ENCODE data around the gene GLIPR1.
"Not testable (repeated sequence)": the region's sequence is repeated elsewhere in the genome, so short reads cannot be mapped to it uniquely, and the experiment has no call there.

The GLIPR1 gene

DNA sequence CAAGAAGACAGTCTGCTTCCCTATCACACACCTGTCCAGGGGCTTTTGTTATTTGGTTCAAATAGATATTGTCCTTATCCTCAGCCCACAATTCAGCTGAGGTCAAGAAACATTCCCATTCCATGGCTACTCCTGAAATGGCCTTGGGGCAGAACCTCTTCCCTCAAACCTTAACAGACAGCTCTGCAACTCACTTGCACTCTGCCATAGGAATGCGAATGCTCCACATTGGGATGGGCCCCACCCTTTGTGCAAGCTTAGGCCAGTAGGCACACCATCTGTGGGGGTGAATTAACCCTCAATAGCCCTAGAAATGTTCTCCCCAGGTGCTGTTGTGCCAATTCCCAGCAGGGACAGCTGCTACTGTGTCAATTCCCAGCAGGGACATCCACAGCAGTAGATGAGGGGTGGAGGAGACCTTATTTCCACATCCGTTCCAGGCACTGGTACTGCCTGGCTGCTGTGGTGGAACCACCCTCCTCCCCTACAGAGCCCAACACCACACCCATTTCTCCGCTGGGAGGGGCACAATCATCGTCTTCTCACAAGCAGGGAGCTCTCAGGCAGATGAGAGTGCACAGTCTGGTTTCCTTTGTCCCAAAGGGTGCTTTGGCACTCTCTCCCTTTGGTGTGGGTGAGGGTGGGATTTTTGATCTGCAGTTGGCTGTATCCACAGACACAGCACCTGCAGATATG is 42.3 kb upstream of the GLIPR1 start:
- DNase-seq (ENCODE audit: low read depth in 1 of 2, low spot score in 1 of 2) = no peak
- no peaks in the 10 kb centered on the region for H3K27me3 ChIP-seq (ENCODE audit: insufficient read depth, poor library complexity, severe bottlenecking)
- H3K27ac ChIP-seq (replicated peaks) = no peak overlapping the region
- no peak overlapping the region for H3K4me3 ChIP-seq (replicated peaks; ENCODE audit: insufficient read depth, low read length)
- TF ChIP-seq, protein P1, sequence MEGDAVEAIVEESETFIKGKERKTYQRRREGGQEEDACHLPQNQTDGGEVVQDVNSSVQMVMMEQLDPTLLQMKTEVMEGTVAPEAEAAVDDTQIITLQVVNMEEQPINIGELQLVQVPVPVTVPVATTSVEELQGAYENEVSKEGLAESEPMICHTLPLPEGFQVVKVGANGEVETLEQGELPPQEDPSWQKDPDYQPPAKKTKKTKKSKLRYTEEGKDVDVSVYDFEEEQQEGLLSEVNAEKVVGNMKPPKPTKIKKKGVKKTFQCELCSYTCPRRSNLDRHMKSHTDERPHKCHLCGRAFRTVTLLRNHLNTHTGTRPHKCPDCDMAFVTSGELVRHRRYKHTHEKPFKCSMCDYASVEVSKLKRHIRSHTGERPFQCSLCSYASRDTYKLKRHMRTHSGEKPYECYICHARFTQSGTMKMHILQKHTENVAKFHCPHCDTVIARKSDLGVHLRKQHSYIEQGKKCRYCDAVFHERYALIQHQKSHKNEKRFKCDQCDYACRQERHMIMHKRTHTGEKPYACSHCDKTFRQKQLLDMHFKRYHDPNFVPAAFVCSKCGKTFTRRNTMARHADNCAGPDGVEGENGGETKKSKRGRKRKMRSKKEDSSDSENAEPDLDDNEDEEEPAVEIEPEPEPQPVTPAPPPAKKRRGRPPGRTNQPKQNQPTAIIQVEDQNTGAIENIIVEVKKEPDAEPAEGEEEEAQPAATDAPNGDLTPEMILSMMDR (IDR thresholded peaks at IDR 0.05; ENCODE audit: insufficient read depth, low read length) = no peak
- no peak for TF ChIP-seq POLR2AphosphoS5 (IDR thresholded peaks at IDR 0.05; ENCODE audit: low read depth)

DNA sequence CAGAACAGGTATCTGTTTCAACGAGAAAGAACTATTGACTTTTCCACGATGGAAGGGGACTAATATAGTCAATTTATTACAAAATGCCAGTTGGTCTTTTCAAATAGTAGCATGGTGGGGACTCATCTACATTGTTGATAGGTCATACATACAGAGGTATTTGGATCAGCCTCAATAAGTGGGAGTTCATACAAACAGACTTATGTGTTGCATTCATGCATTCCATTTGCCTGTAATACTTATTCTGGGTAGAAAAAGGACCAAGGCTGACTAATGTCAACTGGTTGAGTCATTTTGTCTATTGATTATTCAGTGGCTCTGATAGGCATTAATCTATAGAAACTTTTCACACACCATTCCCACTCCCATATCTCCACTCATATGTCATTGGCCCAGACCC is 41.5 kb upstream of the GLIPR1 start:
- H3K27me3 ChIP-seq (ENCODE audit: insufficient read depth, poor library complexity, severe bottlenecking) = no peaks in the 10 kb centered on the region
- no peak for DNase-seq (ENCODE audit: low read depth in 1 of 2, low spot score in 1 of 2)
- H3K4me3 ChIP-seq (replicated peaks; ENCODE audit: insufficient read depth, low read length) = no peak overlapping the region
- TF ChIP-seq GABPA (IDR thresholded peaks at IDR 0.05; ENCODE audit: low read depth) = no peak
- TF ChIP-seq SPI1 (IDR thresholded peaks at IDR 0.05; ENCODE audit: borderline replicate concordance, low read depth) = no peak
- no peak for TF ChIP-seq POLR2AphosphoS5 (IDR thresholded peaks at IDR 0.05; ENCODE audit: low read depth)
- TF ChIP-seq REST (IDR thresholded peaks at IDR 0.05; ENCODE audit: insufficient replicate concordance, low read depth) = no peak
- TF ChIP-seq, protein P1 (IDR thresholded peaks at IDR 0.05; ENCODE audit: insufficient read depth, low read length) = no peak
- no peak overlapping the region for H3K27ac ChIP-seq (replicated peaks)

DNA sequence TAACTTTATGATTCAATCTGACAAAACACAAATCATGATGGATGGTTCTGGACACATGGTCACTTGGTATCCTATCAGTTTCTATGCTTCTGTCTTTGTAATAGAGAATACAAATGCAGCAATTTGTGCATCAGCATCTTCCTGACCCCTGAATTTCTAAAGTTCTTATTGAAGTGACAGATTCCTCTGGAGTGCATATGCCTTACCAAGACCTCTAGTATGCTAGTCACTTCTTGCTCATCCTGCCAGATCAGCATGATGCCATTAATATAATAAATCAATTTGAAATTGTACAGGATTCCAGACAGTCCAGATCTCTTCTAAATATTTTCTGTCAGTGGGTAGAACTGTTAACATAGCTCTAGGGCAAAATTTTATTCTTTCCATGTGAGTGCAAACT is 40.6 kb upstream of the GLIPR1 start:
- Histone ChIP-seq H3K27me3 (ENCODE audit: insufficient read depth, poor library complexity, severe bottlenecking) (no peaks in the 10 kb centered on the region), H3K27ac (replicated peaks) (no peak overlapping the region), H3K4me3 (replicated peaks; ENCODE audit: insufficient read depth, low read length) (no peak overlapping the region)
- TF ChIP-seq, protein P1 (IDR thresholded peaks at IDR 0.05; ENCODE audit: insufficient read depth, low read length) = no peak
- no peak for TF ChIP-seq GABPA (IDR thresholded peaks at IDR 0.05; ENCODE audit: low read depth)
- no peak for TF ChIP-seq POLR2AphosphoS5 (IDR thresholded peaks at IDR 0.05; ENCODE audit: low read depth)
- TF ChIP-seq REST (IDR thresholded peaks at IDR 0.05; ENCODE audit: insufficient replicate concordance, low read depth) = no peak
- no peak for TF ChIP-seq SPI1 (IDR thresholded peaks at IDR 0.05; ENCODE audit: borderline replicate concordance, low read depth)
- no peak for DNase-seq (ENCODE audit: low read depth in 1 of 2, low spot score in 1 of 2)

GRCh38 chr12:75441687-75442449 is 38.7 kb upstream of the GLIPR1 start:
- H3K4me3 ChIP-seq (replicated peaks; ENCODE audit: insufficient read depth, low read length); DNase-seq (ENCODE audit: low read depth in 1 of 2, low spot score in 1 of 2); H3K27ac ChIP-seq (replicated peaks); H3K27me3 ChIP-seq (ENCODE audit: insufficient read depth, poor library complexity, severe bottlenecking): not testable (repeated sequence)

DNA sequence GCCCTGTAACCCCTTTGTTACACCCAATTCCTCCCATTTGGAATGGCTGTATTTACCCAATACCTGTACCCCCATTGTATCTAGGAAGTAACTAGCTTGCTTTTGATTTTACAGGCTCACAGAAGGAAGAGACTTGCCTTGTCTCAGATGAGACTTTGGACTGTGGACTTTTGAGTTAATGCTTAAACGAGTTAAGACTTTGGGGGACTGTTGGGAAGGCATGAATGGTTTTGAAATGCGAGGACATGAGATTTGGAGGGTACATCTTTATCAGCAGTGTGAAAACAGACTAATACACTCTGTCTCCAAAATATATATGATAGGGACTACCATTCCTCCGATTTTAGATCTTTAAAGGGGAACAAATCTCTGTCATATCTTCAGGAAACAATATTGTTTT is 38.1 kb upstream of the GLIPR1 start:
- not testable (repeated sequence) for H3K27me3 ChIP-seq (ENCODE audit: insufficient read depth, poor library complexity, severe bottlenecking); H3K27ac ChIP-seq (replicated peaks); DNase-seq (ENCODE audit: low read depth in 1 of 2, low spot score in 1 of 2); H3K4me3 ChIP-seq (replicated peaks; ENCODE audit: insufficient read depth, low read length)
